WERI-Rb-1 (cell line): ENCODE measurements around the gene ARRDC4.

Source experiments
- DNase-seq: peaks from one replicate; pipeline ENCODE4 v3.0.0-alpha.2; 2020
- H3K27ac ChIP-seq: fragments of 250-450 bp; sonication (Bioruptor Pico); 2 replicates; pipeline ENCODE4 v1.5.1; 2020; ENCODE audit warnings: mild to moderate bottlenecking, moderate library complexity
- H3K27me3 ChIP-seq: fragments of 250-450 bp; sonication (Bioruptor Pico); 2 replicates; pipeline ENCODE4 v1.5.1; 2021; ENCODE audit warnings: mild to moderate bottlenecking, low read depth, moderate library complexity; ENCODE audit not compliant: insufficient read depth, severe bottlenecking
- H3K36me3 ChIP-seq: fragments of 250-450 bp; sonication (Bioruptor Pico); 2 replicates; pipeline ENCODE4 v1.5.1; 2020; ENCODE audit warnings: mild to moderate bottlenecking, moderate library complexity
- H3K4me3 ChIP-seq: 2 replicates; pipeline ENCODE4 v1.5.1; 2011; ENCODE audit warnings: low read depth, mild to moderate bottlenecking, control low read depth, low read length
- H3K9me3 ChIP-seq: fragments of 250-450 bp; sonication (Bioruptor Pico); 2 replicates; pipeline ENCODE4 v1.5.1; 2021; ENCODE audit warnings: mild to moderate bottlenecking, moderate library complexity; ENCODE audit not compliant: severe bottlenecking
- TF ChIP-seq, protein P1 (sequence below): IDR thresholded peaks from 2 replicates; pipeline ENCODE4 v1.5.1; 2011; ENCODE audit warnings: low read depth, mild to moderate bottlenecking, control low read depth, inconsistent platforms, low read length

The ARRDC4 gene, protein sequence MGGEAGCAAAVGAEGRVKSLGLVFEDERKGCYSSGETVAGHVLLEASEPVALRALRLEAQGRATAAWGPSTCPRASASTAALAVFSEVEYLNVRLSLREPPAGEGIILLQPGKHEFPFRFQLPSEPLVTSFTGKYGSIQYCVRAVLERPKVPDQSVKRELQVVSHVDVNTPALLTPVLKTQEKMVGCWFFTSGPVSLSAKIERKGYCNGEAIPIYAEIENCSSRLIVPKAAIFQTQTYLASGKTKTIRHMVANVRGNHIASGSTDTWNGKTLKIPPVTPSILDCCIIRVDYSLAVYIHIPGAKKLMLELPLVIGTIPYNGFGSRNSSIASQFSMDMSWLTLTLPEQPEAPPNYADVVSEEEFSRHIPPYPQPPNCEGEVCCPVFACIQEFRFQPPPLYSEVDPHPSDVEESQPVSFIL

DNA sequence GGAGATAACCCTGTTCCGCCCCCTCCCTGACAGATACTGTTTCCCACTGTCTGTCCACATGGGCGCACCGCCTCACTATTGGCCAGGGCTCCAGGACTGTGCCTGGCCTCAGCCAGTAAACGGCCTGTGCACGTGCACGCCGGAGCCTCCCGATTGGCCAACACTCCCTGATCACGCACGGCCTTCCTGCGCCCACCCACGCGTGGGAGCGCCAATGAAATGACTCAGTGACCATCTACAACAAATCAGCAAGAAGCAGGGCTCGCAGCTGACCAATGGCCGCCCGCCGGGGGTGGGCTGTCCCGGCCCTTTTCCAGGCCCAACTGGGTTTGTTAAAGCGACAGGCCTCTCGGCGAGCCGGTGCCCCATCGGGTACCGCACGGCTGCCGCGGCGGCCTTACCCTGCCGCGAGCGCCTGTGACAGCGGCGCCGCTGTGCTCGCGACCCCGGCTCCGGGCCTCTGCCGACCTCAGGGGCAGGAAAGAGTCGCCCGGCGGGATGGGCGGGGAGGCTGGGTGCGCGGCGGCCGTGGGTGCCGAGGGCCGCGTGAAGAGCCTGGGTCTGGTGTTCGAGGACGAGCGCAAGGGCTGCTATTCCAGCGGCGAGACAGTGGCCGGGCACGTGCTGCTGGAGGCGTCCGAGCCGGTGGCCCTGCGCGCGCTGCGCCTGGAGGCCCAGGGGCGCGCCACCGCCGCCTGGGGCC is at the start of gene ARRDC4:
Gene ARRDC4 (plus strand): TSS at position 340 of the 703 bp plus-strand sequence. CDS start 159 bp downstream, at position 499.
- no peak within 1 kb of the TSS for H3K27ac ChIP-seq
- peak; percentile 20 for DNase-seq
- TF ChIP-seq, protein P1, sequence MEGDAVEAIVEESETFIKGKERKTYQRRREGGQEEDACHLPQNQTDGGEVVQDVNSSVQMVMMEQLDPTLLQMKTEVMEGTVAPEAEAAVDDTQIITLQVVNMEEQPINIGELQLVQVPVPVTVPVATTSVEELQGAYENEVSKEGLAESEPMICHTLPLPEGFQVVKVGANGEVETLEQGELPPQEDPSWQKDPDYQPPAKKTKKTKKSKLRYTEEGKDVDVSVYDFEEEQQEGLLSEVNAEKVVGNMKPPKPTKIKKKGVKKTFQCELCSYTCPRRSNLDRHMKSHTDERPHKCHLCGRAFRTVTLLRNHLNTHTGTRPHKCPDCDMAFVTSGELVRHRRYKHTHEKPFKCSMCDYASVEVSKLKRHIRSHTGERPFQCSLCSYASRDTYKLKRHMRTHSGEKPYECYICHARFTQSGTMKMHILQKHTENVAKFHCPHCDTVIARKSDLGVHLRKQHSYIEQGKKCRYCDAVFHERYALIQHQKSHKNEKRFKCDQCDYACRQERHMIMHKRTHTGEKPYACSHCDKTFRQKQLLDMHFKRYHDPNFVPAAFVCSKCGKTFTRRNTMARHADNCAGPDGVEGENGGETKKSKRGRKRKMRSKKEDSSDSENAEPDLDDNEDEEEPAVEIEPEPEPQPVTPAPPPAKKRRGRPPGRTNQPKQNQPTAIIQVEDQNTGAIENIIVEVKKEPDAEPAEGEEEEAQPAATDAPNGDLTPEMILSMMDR: no peak
- no peaks in the 10 kb centered on the region for H3K36me3 ChIP-seq
- H3K9me3 ChIP-seq: peaks cover 6% of the 10 kb centered on the region
- no peak within 1 kb of the TSS for H3K4me3 ChIP-seq
- H3K27me3 ChIP-seq: peaks cover 87% of the 10 kb centered on the region

DNA sequence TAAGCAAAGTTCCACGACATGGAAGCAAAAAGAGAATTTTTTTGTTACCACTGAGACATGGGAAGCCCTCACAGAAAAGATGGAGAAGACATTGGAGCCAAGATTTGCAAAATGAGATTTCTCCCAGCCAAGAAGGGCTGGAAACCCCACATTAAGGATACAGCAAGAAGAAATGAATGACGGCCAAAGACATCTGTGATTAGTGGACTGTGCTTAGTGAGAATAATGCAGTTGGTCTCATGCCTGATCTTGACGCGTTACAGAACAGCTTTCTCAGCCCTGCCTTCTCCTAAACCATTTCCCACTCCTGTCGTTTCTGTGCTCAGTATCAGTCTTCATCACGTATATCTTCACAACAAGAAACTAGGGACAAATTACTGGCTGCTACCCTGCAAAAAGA is 45.8 kb upstream of the ARRDC4 start:
- no peak for DNase-seq
- H3K27ac ChIP-seq: no peak overlapping the region
- no peak overlapping the region for H3K4me3 ChIP-seq
- H3K36me3 ChIP-seq: no peaks in the 10 kb centered on the region
- no peaks in the 10 kb centered on the region for H3K9me3 ChIP-seq
- TF ChIP-seq, protein P1: no peak
- H3K27me3 ChIP-seq: peaks cover 54% of the 10 kb centered on the region

DNA sequence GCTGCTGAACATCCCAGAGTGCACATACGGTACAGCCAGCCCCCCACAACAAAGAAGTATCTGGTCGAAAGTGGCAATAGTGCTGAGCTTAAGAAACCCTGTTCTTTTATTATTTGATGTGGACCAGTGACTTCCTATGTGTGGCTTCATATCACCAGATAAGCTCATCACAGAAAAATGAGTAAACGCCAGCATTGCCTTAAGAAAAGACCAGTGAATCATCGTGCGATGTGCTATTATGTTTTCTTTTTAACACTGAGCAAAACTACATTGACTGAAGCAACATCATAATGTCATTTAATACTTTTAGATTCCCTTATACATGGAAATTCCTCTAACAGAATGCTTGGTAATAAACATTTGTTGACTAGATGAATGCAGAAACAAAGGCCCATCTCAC is 45.2 kb upstream of the ARRDC4 start:
- DNase-seq: no peak
- no peak overlapping the region for H3K4me3 ChIP-seq
- TF ChIP-seq, protein P1: no peak

DNA sequence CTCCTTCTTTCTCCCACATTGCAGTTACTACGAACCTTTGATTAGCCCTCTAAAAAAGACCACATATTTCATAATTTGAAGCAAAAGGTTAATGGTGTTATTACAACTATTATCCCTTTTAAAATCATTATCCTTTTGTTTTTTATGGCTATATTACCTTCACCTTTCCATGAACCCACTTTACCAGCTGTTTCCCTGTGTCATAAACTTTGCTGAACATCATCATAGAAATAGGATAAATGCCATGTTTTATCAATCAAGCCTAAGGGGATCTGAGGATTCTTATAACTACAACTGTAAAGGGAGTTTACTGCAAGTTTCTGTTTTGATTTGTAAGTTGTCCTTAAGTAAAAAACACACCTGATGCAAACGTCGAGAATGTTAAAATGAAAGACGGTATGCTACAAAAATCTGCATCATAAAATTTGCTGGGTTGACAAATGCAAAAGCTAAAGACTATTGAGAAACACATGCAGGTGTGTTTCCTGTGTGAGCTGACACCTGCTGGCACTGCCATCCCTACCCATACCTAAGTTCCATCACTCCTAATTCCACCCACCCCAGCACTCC is 39.1 kb upstream of the ARRDC4 start:
- TF ChIP-seq, protein P1: no peak
- H3K4me3 ChIP-seq: no peak overlapping the region
- peaks cover 25% of the 10 kb centered on the region for H3K27me3 ChIP-seq
- no peaks in the 10 kb centered on the region for H3K36me3 ChIP-seq
- H3K9me3 ChIP-seq: no peaks in the 10 kb centered on the region
- H3K27ac ChIP-seq: no peak overlapping the region
- DNase-seq: no peak

More for the DNA sequence above, 45.2 kb upstream of the ARRDC4 start:
- peaks cover 55% of the 10 kb centered on the region for H3K27me3 ChIP-seq
- H3K9me3 ChIP-seq: no peaks in the 10 kb centered on the region
- no peaks in the 10 kb centered on the region for H3K36me3 ChIP-seq
- no peak overlapping the region for H3K27ac ChIP-seq

DNA sequence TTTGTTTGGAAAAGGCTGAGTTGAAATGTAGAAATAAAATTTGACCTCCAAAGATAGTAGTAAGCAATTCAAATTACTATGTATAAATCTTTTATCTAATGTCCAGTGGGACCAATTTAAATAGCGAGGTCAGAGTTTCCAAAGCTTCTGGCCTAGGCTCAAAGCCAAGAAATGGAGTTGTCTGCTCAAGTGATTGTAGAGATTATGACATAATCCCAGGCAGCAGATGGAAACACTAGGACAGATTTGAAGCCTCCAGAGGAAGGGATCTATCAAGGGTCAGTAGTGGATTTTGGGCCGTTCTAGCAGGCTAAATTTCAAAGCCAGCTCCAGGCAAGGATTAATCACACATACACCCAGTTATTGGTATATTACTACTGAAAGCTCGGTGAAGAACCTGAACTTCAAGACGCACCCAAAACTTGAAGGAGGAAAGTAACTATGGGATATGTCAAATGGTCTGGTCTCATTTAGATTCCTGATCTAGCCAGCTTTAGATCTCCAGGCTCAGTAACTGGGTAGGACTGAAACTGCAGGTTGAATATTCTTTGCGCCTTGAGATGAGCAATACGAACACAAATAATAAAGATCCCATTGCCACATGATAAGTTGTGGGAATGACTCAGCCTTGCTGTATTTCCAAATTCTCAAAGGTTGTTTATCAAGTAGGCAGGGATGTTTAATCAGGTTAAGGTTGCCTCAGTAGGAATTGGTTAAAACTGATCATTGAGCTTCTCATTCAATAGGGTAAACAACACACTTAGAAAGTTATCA is 30.9 kb upstream of the ARRDC4 start:
- TF ChIP-seq, protein P1: no peak
- Histone ChIP-seq H3K27ac (no peak overlapping the region), H3K36me3 (no peaks in the 10 kb centered on the region), H3K4me3 (no peak overlapping the region), H3K27me3 (peaks cover 8% of the 10 kb centered on the region), H3K9me3 (no peaks in the 10 kb centered on the region)
- DNase-seq: no peak
